ENCODE results near the gene RIPPLY1.

The RIPPLY1 gene

DNA sequence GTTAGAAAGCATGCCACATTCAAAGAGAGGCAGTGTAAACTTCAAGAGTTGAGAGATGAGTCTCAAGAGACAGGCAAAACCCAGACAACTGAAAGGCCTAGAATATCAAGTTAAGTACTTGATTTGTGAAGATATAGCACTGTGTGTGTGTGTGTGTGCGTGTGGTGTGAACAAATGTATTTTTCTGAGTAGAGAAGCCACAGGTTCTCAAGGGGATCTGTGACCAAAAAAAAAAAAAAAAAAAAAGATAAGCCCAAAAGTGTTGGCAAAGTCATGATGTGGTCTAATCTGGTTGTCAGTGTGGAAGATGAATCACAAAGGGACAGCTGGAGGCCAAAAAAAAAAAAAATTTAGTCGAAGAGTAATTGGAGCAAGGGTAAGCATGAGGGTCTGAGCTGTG is 3.9 kb downstream of the RIPPLY1 start:
- Histone ChIP-seq H3K4me1 (no peaks in the 10 kb centered on the region), H3K27me3 (no peaks in the 10 kb centered on the region), H3K36me3 (no peaks in the 10 kb centered on the region), H3K9me3 (no peaks in the 10 kb centered on the region), H3K4me3 (ENCODE audit: low read depth, low read length) (no peak overlapping the region)
- TF ChIP-seq, protein P1, sequence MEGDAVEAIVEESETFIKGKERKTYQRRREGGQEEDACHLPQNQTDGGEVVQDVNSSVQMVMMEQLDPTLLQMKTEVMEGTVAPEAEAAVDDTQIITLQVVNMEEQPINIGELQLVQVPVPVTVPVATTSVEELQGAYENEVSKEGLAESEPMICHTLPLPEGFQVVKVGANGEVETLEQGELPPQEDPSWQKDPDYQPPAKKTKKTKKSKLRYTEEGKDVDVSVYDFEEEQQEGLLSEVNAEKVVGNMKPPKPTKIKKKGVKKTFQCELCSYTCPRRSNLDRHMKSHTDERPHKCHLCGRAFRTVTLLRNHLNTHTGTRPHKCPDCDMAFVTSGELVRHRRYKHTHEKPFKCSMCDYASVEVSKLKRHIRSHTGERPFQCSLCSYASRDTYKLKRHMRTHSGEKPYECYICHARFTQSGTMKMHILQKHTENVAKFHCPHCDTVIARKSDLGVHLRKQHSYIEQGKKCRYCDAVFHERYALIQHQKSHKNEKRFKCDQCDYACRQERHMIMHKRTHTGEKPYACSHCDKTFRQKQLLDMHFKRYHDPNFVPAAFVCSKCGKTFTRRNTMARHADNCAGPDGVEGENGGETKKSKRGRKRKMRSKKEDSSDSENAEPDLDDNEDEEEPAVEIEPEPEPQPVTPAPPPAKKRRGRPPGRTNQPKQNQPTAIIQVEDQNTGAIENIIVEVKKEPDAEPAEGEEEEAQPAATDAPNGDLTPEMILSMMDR (IDR thresholded peaks at IDR 0.05; ENCODE audit: low read depth, low read length) = no peak
- no peak for DNase-seq

DNA sequence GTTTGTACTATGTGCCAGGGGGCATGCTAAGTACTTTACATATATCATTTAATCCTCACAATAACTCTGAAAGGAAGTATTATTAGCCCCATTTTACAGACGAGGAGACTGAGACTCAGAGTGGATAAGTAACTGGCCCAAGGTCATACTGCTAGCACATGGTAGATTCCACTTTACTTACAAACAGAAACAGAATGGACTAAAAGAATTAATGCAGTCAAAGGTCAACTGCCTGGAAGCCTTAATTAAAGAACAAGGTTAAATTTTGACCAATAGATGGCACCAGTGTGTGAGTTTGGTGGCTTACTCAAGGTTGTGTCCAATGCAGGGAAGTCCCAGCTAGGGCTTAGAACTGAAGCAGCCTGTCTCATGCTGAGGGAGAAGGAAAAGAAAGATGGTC is 4.7 kb downstream of the RIPPLY1 start:
- DNase-seq = no peak

DNA sequence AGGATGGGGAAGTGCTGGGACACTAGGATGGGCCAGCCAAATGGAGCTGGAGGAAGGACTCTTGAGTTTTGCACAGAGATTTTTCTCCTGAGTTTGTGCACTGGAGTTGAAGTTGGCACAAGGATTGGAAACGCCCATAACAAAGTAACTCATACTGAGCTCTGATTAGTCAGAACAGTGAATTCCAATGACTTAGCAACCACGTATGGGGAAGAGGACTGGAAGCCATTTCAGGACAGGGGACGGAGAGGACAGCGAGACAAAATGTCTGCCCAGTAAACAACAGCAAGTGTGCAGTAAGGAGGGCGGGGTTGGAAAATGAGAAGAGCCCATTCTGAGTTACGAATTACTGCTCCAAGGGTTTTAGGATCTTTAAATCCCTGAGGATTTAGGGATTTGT is 5.9 kb downstream of the RIPPLY1 start:
- no peak overlapping the region for H3K4me3 ChIP-seq (ENCODE audit: low read depth, low read length)
- H3K36me3 ChIP-seq = no peaks in the 10 kb centered on the region
- H3K4me1 ChIP-seq = no peaks in the 10 kb centered on the region
- H3K27me3 ChIP-seq = no peaks in the 10 kb centered on the region
- no peaks in the 10 kb centered on the region for H3K9me3 ChIP-seq
- TF ChIP-seq, protein P1 (IDR thresholded peaks at IDR 0.05; ENCODE audit: low read depth, low read length) = no peak
- no peak for DNase-seq

More for the DNA sequence above, 4.7 kb downstream of the RIPPLY1 start:
- no peak overlapping the region for H3K4me3 ChIP-seq (ENCODE audit: low read depth, low read length)
- H3K4me1 ChIP-seq = no peaks in the 10 kb centered on the region
- H3K36me3 ChIP-seq = no peaks in the 10 kb centered on the region
- no peaks in the 10 kb centered on the region for H3K9me3 ChIP-seq
- TF ChIP-seq, protein P1 (IDR thresholded peaks at IDR 0.05; ENCODE audit: low read depth, low read length) = peak; percentile 28; the same call in 1 of the 2 replicates
- no peaks in the 10 kb centered on the region for H3K27me3 ChIP-seq

DNA sequence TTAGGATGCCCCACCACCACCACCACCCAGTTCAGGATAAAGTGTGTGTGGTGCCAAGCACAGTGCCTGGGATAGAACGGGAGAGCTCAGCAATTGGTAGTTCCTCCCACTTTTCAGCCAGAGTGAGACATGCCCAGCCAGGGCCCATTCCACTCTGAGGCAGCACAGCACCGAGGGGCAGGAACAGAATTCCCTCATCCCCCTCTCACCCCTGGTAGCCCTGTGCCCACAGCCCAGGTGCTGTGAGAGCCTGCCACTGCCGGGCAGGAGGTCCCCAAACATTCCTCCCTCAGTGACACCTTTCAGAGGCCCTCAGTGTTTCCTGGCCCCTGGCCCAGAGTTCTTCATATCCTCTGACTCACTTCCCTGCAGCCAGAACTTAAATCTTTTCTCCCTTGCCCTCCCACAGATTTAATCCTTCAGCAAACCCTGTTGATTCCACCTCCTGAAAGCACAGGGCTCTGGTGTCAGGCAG is 8.1 kb downstream of the RIPPLY1 start:
- Histone ChIP-seq H3K9me3 (no peaks in the 10 kb centered on the region), H3K27me3 (no peaks in the 10 kb centered on the region), H3K36me3 (no peaks in the 10 kb centered on the region), H3K4me3 (ENCODE audit: low read depth, low read length) (no peak overlapping the region), H3K4me1 (no peaks in the 10 kb centered on the region)
- TF ChIP-seq, protein P1 (IDR thresholded peaks at IDR 0.05; ENCODE audit: low read depth, low read length) = no peak
- no peak for DNase-seq

DNA sequence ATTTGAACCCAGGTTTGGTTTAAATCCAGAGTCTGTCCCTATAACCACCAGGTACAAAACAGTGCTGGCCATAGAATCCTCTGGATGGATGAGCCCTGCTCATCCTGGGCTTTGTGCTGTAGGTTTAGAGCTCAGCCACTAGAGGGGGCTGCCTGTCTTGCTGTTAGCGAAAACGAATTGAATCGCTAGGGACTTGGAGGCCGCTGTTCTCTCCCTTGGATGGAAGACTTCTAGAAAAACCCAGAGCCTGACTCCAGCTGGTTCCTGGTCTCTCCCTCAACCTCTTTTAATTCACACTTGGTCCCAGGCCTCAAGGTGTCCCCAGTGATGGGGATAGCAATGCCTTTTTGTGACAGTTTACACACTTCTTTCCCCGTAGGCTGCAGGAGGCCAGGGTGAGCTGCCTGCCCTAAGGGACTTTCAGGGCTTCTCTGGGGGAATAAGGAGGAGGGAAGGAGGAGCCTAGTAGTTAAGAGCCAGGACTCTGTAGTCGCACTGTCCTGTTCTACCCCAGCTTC is 8.7 kb downstream of the RIPPLY1 start:
- Histone ChIP-seq H3K4me3 (ENCODE audit: low read depth, low read length) (no peak overlapping the region), H3K4me1 (no peaks in the 10 kb centered on the region), H3K27me3 (no peaks in the 10 kb centered on the region), H3K36me3 (no peaks in the 10 kb centered on the region), H3K9me3 (no peaks in the 10 kb centered on the region)
- DNase-seq = peak; percentile 62
- TF ChIP-seq, protein P1 (IDR thresholded peaks at IDR 0.05; ENCODE audit: low read depth, low read length) = peak; percentile 82

DNA sequence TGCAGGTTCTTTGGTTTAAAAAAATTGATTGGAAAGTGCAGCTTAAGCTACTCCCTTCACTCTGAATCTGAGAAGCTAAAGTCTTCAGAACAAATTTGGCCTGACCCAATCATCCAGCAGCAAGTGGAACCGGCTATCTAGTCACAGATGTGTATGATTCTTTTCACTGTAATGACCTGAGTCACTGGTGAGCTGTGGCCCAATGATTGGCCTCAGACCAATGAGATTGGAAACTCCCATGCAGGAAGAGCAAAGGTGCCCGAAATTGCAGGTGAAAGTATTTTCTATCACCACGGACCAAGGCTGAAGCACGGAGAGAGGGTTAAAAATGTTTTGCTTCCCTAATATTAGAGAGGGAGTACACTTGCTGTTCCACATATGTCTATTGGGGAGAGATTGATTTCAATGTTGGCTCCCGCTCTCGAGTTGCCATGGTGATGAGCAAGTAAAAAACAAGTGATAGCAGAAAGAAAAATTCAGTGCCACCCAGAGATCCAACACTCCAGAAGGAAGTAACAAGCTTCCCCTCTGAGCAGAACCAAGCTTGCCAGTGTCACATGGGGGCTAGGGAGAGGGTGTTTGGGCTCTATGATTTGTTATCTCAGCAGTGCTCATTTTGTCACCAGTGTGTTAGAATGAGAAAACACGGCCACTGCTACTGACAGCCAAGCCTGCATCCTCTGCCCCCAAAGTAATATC is 11.2 kb downstream of the RIPPLY1 start:
- H3K9me3 ChIP-seq = no peaks in the 10 kb centered on the region
- no peak for DNase-seq
- H3K36me3 ChIP-seq = no peaks in the 10 kb centered on the region
- TF ChIP-seq, protein P1 (IDR thresholded peaks at IDR 0.05; ENCODE audit: low read depth, low read length) = no peak
- H3K27me3 ChIP-seq = no peaks in the 10 kb centered on the region
- no peak overlapping the region for H3K4me3 ChIP-seq (ENCODE audit: low read depth, low read length)
- H3K4me1 ChIP-seq = no peaks in the 10 kb centered on the region
